BJ (cell line): ENCODE data around the gene FNDC3B. TPM values are rescaled to one million over a fixed set of nuclear protein-coding genes. Genes with fewer than 3 reads are reported as not detected.

Experiments used
- CTCF ChIA-PET: fragments of 350-600 bp; formaldehyde crosslinking; extraction: SDS; loops from one replicate; lab custom pipeline; 2021; ENCODE audit warnings: antibody characterized with exemption, inconsistent platforms; lab: Yijun Ruan, JAX
- POLR2A ChIA-PET: fragments of 300-600 bp; sonication (Branson Sonifier 250); formaldehyde crosslinking; extraction: SDS; loops from one replicate; lab custom pipeline; 2021; ENCODE audit warnings: antibody characterized with exemption; lab: Charles Lee
- DNase-seq: peaks from one replicate; pipeline ENCODE4 v3.0.0-alpha.2; 2011; ENCODE audit warnings: low read depth
- H3K27me3 ChIP-seq: 2 replicates; pipeline ENCODE4 v1.6.0; 2011; ENCODE audit warnings: low read length; ENCODE audit not compliant: control insufficient read depth, insufficient read depth
- H3K36me3 ChIP-seq: 2 replicates; pipeline ENCODE4 v1.5.1; 2011; ENCODE audit warnings: low read length; ENCODE audit not compliant: control insufficient read depth, insufficient read depth
- H3K4me3 ChIP-seq: 2 replicates; pipeline ENCODE4 v1.5.1; 2011; ENCODE audit warnings: low read depth, mild to moderate bottlenecking, control low read depth, low read length
- CTCF ChIP-seq: IDR thresholded peaks from 2 replicates; pipeline ENCODE4 v1.5.1; 2011; ENCODE audit warnings: low read depth, mild to moderate bottlenecking, control low read depth, inconsistent platforms, low read length, moderate library complexity; ENCODE audit not compliant: insufficient read depth
- polyA plus RNA-seq: library from polyadenylated mRNA; depleted of rRNA; stranded (reverse); fragments of >200 nt; gene quantifications from 2 replicates; pipeline ENCODE4 v1.2.3, GENCODE V29; 2011

Gene FNDC3B
- polyA plus RNA-seq, 1 experiment: 28.6 TPM

- no peak overlapping the region for H3K4me3 ChIP-seq
- no peak for DNase-seq
- ChIA-PET CTCF (no interaction called here), POLR2A (no interaction called here)
- no peaks in the 10 kb centered on the region for H3K36me3 ChIP-seq
- TF ChIP-seq CTCF: no peak
- H3K27me3 ChIP-seq: no peaks in the 10 kb centered on the region
These were observed 29.6 kb upstream of the FNDC3B start for GRCh38 chr3:172009803-172010202.

GRCh38 chr3:172012775-172013174 lies 26.6 kb upstream of the FNDC3B start:
- no peak overlapping the region for H3K4me3 ChIP-seq
- H3K36me3 ChIP-seq: no peaks in the 10 kb centered on the region
- H3K27me3 ChIP-seq: no peaks in the 10 kb centered on the region
- POLR2A ChIA-PET: no interaction called here
- DNase-seq: no peak
- CTCF ChIA-PET: no interaction called here
- no peak for TF ChIP-seq CTCF

GRCh38 chr3:172014145-172014544 lies 25.2 kb upstream of the FNDC3B start:
- no peaks in the 10 kb centered on the region for H3K27me3 ChIP-seq
- DNase-seq: no peak
- no peak for TF ChIP-seq CTCF
- ChIA-PET POLR2A (no interaction called here), CTCF (no interaction called here)
- H3K4me3 ChIP-seq: no peak overlapping the region
- no peaks in the 10 kb centered on the region for H3K36me3 ChIP-seq

- H3K36me3 ChIP-seq: no peaks in the 10 kb centered on the region
- no peak overlapping the region for H3K4me3 ChIP-seq
- DNase-seq: no peak
- no peaks in the 10 kb centered on the region for H3K27me3 ChIP-seq
- TF ChIP-seq CTCF: no peak
- ChIA-PET POLR2A (interaction anchor here (0.5 to 0.7 kb wide), 2 partner anchors 21 to 664 kb away, joined by 3 read pairs; partner anchors contain the start of gene FNDC3B), CTCF (no interaction called here)
These were observed 21.0 kb upstream of the FNDC3B start for GRCh38 chr3:172018364-172018763.

GRCh38 chr3:172020763-172021162 lies 18.6 kb upstream of the FNDC3B start:
- ChIA-PET POLR2A (no interaction called here), CTCF (no interaction called here)
- no peak overlapping the region for H3K4me3 ChIP-seq
- no peaks in the 10 kb centered on the region for H3K36me3 ChIP-seq
- no peak for TF ChIP-seq CTCF
- DNase-seq: no peak
- no peaks in the 10 kb centered on the region for H3K27me3 ChIP-seq
